SK-N-SH (cell line): ENCODE results near the gene GYPA. TPM values are rescaled to one million over a fixed set of nuclear protein-coding genes. Genes with fewer than 3 reads are reported as not detected.
"Not testable (repeated sequence)": the region's sequence is repeated elsewhere in the genome, so short reads cannot be mapped to it uniquely, and the experiment has no call there.

Source experiments
- CTCF ChIA-PET: fragments of 300-600, 350-600 bp; formaldehyde crosslinking; extraction: SDS; loops from one replicate; lab custom pipeline; 2021; lab: Yijun Ruan, JAX
- POLR2A ChIA-PET: fragments of 350-600 bp; sonication (Branson Sonifier 250); formaldehyde crosslinking; extraction: SDS; loops from one replicate; lab custom pipeline; 2020; ENCODE audit warnings: antibody characterized with exemption, inconsistent platforms; lab: Yijun Ruan, JAX
- DNase-seq: peaks from one replicate; pipeline ENCODE4 v3.0.0; 2012
- H2AFZ ChIP-seq: fragments of 200-600 bp; sonication (generic); 2 replicates; pipeline ENCODE4 v1.8.1; 2016; ENCODE audit warnings: antibody characterized with exemption, mild to moderate bottlenecking, low read depth
- H3F3A ChIP-seq: fragments of 200-600 bp; sonication (generic); replicated peaks from 2 replicates; pipeline ENCODE3; 2016; ENCODE audit warnings: antibody characterized with exemption, mild to moderate bottlenecking; ENCODE audit not compliant: insufficient read depth
- H3K27ac ChIP-seq, 2 experiments: fragments of 200-500 bp in 1 of 2; fragments of 200-600 bp in 1 of 2; sonication (Bioruptor generic) in 1 of 2; sonication (generic), shearing (Covaris generic) in 1 of 2; 2 replicates each; pipeline versions ENCODE4 v1.5.1 to v1.6.1; 2014 to 2016; ENCODE audit warnings: low read depth in 2 of 2, inconsistent platforms in 1 of 2, low read length in 1 of 2, mild to moderate bottlenecking in 1 of 2, mixed read lengths in 1 of 2
- H3K27me3 ChIP-seq: fragments of 200-600 bp; sonication (generic), shearing (Covaris generic); 2 replicates; pipeline ENCODE4 v1.6.1; 2016; ENCODE audit warnings: mixed run types; ENCODE audit not compliant: insufficient read depth
- H3K36me3 ChIP-seq, 2 experiments: fragments of 200-500 bp in 1 of 2; fragments of 200-600 bp in 1 of 2; sonication (Bioruptor generic) in 1 of 2; sonication (generic) in 1 of 2; replicated peaks in 1 of 2; 2 replicates each; pipeline versions ENCODE3 to v1.5.1; 2014 to 2016; ENCODE audit warnings: low read length in 1 of 2, mild to moderate bottlenecking in 1 of 2; ENCODE audit not compliant: insufficient read depth in 2 of 2, control insufficient read depth in 1 of 2
- H3K4me1 ChIP-seq, 2 experiments: fragments of 200-500 bp in 1 of 2; fragments of 200-600 bp in 1 of 2; sonication (Bioruptor generic) in 1 of 2; sonication (generic), shearing (Covaris generic) in 1 of 2; 2 replicates each; pipeline versions ENCODE4 v1.5.1 to v1.6.1; 2014 to 2016; ENCODE audit warnings: low read depth in 1 of 2, low read length in 1 of 2, mixed run types in 1 of 2; ENCODE audit not compliant: insufficient read depth in 2 of 2, control insufficient read depth in 1 of 2
- H3K4me2 ChIP-seq: fragments of 200-600 bp; sonication (generic), shearing (Covaris generic); 2 replicates; pipeline ENCODE4 v1.6.1; 2017; ENCODE audit warnings: mixed run types
- H3K4me3 ChIP-seq, 2 experiments: fragments of 200-500 bp in 1 of 2; fragments of 200-600 bp in 1 of 2; sonication (Bioruptor generic) in 1 of 2; sonication (generic), shearing (Covaris generic) in 1 of 2; 2 replicates each; pipeline versions ENCODE4 v1.5.1 to v1.8.1; 2014 to 2016; ENCODE audit warnings: low read depth in 2 of 2, inconsistent platforms in 1 of 2, low read length in 1 of 2, mild to moderate bottlenecking in 1 of 2, mixed read lengths in 1 of 2, moderate library complexity in 1 of 2
- H3K79me2 ChIP-seq: fragments of 200-600 bp; sonication (generic); 2 replicates; pipeline ENCODE4 v1.8.1; 2017; ENCODE audit warnings: mild to moderate bottlenecking; ENCODE audit not compliant: insufficient read depth
- H3K9ac ChIP-seq: fragments of 200-600 bp; sonication (generic); 2 replicates; pipeline ENCODE4 v1.6.1; 2017; ENCODE audit warnings: mixed run types
- H3K9me2 ChIP-seq: fragments of 200-600 bp; sonication (generic); 2 replicates; pipeline ENCODE4 v1.6.1; 2017; ENCODE audit warnings: mixed run types
- H3K9me3 ChIP-seq: fragments of 200-600 bp; sonication (generic); 2 replicates; pipeline ENCODE4 v1.6.1; 2017; ENCODE audit warnings: mixed run types, mild to moderate bottlenecking, moderate library complexity
- H4K20me1 ChIP-seq: fragments of 200-600 bp; sonication (generic); 2 replicates; pipeline ENCODE4 v1.6.1; 2017; ENCODE audit warnings: mild to moderate bottlenecking, mixed run types; ENCODE audit not compliant: insufficient read depth
- WGBS: methylation state at CpG from one replicate; pipeline ENCODE4 v1.1.6; 2017; ENCODE audit warnings: low lambda C conversion rate; 5-methylcytosine and 5-hydroxymethylcytosine counted together
- polyA plus RNA-seq, 3 experiments: library from polyadenylated mRNA; depleted of rRNA; stranded (reverse); fragments of >200 nt; gene quantifications; 2 replicates each; pipeline ENCODE4 v1.2.3, GENCODE V29; 2012

The GYPA gene
- polyA plus RNA-seq, 1 of the 3 experiments (the other 2 are of a cell fraction): not detected

DNA sequence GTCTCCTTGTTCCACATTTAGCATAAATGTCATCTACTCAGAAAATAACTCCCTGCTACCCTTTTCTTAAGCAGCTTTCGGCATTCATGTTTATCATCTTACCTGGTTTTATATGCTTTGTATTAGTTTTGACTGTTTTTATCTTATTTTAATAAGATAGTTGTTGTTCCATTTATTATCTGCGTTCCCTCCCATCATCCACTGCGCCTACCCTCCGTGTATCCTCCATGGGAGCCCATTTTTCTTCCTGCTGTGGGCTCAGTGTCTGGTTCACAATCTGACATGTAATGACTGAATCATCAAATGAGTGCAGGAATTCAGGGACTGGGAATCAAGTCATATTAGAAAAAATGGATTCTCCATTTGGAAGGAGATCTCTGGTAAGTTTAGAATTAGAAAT lies 2.3 kb downstream of the GYPA start:
- H3K79me2 ChIP-seq, H3K4me2 ChIP-seq, CTCF ChIA-PET, H4K20me1 ChIP-seq, H3K27me3 ChIP-seq, H3K27ac ChIP-seq, H2AFZ ChIP-seq, H3F3A ChIP-seq, H3K4me3 ChIP-seq, DNase-seq, POLR2A ChIA-PET, H3K9me2 ChIP-seq, H3K9me3 ChIP-seq, H3K36me3 ChIP-seq, H3K4me1 ChIP-seq, H3K9ac ChIP-seq: not testable (repeated sequence)
- WGBS: 8% methylated on average over 4 of the region's 4 CpGs

DNA sequence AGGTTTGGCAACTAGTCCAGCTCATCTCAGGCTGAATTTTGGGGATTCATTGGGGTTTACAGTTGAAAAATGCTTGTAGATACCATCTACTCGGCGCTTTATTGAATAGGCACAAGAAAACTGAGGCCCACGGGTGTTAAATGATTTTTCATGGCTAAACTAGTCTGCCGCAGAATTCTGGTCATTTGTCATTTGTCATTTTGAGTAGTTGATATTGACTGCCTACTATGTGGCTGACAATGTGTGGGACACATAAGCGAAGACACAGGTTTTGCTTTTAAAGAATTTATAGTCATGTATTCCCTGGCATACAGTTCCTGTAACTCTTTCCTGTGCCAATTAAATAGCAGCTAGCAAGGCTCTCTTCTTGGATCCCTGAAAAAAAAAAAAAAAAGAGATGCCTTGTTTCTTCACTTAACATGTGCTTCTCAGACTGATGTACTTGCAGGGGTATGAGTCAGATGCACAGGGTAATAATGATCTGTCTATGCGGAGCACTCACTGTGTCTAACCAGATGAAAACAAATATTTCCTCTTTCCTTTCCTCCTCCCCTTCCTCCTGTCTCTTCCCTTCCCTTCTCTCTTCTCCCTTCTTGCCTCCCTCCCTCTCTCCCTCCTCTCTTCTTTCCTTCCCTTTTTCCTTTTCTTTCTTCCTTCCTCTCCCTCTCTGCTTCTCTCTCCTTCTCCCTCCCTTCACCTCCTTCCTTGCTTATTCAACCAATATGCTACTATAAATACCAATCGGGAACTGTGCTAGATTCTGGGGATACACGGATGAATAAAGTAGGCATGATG lies 3.2 kb downstream of the GYPA start:
- H4K20me1 ChIP-seq, H3K9me3 ChIP-seq, H3K27ac ChIP-seq, CTCF ChIA-PET, H3F3A ChIP-seq, H3K9me2 ChIP-seq, H3K36me3 ChIP-seq, H3K79me2 ChIP-seq, H3K4me2 ChIP-seq, H3K4me1 ChIP-seq, DNase-seq, POLR2A ChIA-PET, H2AFZ ChIP-seq, H3K9ac ChIP-seq, H3K4me3 ChIP-seq, H3K27me3 ChIP-seq: not testable (repeated sequence)
- 17% methylated on average over 8 of the region's 8 CpGs for WGBS

DNA sequence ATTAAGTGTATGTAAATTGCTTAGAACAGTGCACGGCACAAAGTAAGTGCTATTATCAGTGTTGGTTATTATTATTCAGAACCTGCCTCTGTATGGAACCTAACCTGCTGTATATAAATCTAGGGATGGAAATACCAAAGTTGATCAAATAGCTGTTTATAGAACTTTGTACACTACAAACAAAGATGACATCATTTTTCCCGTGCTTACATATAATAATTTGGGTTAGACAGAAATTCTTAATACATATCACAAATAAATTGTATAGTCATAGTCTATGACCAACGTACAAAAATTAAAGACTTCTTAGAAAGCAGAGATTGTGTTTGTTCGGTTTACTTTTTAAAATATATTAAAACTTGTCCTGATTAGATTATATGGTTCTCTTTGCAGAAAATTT lies 4.3 kb downstream of the GYPA start:
- H4K20me1 ChIP-seq, H3K9me2 ChIP-seq, H3K9me3 ChIP-seq, H3K4me1 ChIP-seq, H3F3A ChIP-seq, H3K4me3 ChIP-seq, H3K27ac ChIP-seq, H3K4me2 ChIP-seq, CTCF ChIA-PET, H3K27me3 ChIP-seq, POLR2A ChIA-PET, DNase-seq, H3K9ac ChIP-seq, H2AFZ ChIP-seq, H3K79me2 ChIP-seq, H3K36me3 ChIP-seq: not testable (repeated sequence)
- 9% methylated on average over 4 of the region's 4 CpGs for WGBS

DNA sequence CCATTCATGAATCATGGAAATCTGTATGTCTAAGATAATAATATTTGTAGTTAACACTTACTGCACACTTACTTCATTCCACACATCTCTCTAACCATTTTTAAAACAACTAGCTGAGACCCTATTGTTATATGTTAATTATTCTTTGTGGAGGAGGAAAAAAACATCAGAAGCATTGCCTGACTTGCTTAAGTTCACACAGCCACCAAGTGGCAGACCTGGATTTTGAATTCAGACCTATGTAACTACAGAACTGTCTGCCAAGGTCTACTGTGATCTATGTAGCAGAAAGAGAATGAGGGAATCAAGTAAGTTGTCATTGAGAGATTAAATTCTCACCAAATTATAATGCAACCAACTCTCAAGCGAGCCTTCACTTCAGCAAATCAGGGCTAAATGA lies 10.4 kb downstream of the GYPA start:
- H2AFZ ChIP-seq, DNase-seq, POLR2A ChIA-PET, H3K27me3 ChIP-seq, H3K4me1 ChIP-seq, H3K4me2 ChIP-seq, H3K4me3 ChIP-seq, H3F3A ChIP-seq, CTCF ChIA-PET, H4K20me1 ChIP-seq, H3K36me3 ChIP-seq, H3K27ac ChIP-seq, H3K9me2 ChIP-seq, H3K9me3 ChIP-seq, H3K9ac ChIP-seq, H3K79me2 ChIP-seq: not testable (repeated sequence)
- WGBS: 7% methylated on average over 1 of the region's 1 CpG

DNA sequence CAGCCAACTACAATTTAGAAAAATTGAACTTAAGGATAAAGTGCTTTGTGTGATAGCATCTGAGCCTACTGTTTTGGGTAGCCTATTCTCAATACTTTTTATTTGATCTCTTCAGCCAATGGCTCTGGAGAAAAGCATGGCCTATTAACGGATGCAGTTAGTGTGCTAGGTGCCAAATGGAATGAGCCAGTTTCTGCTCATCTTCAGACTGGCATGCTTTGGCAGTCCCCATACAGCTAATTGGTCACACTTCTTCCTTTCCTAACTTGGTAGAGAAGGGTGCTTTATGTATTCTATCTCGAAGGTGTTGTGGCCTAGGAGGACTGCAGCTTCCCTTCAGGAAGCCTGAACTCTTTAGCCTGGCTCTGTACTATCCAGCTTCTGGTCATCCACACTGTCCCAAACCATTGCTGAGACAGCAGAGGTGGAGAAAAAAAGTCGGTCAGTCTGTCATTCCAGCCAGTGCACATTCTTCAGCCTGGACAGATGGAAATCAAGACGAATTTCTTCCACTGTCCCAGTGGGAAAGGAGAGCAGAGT lies 11.1 kb downstream of the GYPA start:
- H3K27ac ChIP-seq, H3K4me2 ChIP-seq, H3K9me3 ChIP-seq, H3K9ac ChIP-seq, DNase-seq, POLR2A ChIA-PET, H3K36me3 ChIP-seq, H3K4me1 ChIP-seq, H2AFZ ChIP-seq, H3K9me2 ChIP-seq, H3K27me3 ChIP-seq, H3F3A ChIP-seq, CTCF ChIA-PET, H4K20me1 ChIP-seq, H3K4me3 ChIP-seq, H3K79me2 ChIP-seq: not testable (repeated sequence)
- WGBS: 1% methylated on average over 4 of the region's 4 CpGs

DNA sequence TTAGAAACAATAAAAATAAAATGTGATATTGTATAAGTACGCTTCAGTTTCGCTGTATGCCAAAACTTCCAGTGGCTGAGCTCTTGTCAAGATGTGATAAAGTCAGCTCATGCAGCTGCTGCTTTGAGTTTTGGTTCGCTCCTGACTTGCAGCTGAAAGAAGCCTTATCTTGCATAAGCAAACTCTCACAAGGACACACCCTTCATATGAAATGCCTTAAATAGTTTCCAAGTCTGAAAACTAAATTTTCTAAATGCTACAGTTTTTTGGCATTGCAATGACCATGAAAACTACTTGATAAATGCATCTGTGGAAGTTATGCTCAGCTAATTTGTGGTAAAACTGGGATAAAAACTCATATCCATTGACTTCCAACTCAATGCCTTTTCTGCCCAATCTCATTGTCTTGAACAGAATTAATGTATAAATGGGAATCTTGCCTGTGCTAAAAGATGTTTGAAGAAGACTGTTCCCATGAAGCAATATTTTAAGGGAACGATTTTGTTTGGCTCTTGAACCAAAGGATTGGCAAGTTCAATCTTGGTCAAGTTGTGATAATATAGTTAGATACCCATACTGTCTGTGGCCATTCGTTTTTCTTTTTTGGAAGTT lies 11.7 kb downstream of the GYPA start:
- POLR2A ChIA-PET, H3K4me1 ChIP-seq, H3K9ac ChIP-seq, CTCF ChIA-PET, H4K20me1 ChIP-seq, H3K79me2 ChIP-seq, H3F3A ChIP-seq, H3K27ac ChIP-seq, H2AFZ ChIP-seq, DNase-seq, H3K36me3 ChIP-seq, H3K9me2 ChIP-seq, H3K4me2 ChIP-seq, H3K4me3 ChIP-seq, H3K27me3 ChIP-seq, H3K9me3 ChIP-seq: not testable (repeated sequence)
- 1% methylated on average over 5 of the region's 5 CpGs for WGBS
